Kidney glomerular epithelial cell (primary cell): ENCODE data around the gene ZNF106.
A peak's percentile ranks its signal among the peaks of the same experiment; 100 is the strongest.

ENCODE experiments used
- DNase-seq: peaks from one replicate; lab custom pipeline; 2025; lab: John Stamatoyannopoulos, UW

Gene ZNF106

DNA sequence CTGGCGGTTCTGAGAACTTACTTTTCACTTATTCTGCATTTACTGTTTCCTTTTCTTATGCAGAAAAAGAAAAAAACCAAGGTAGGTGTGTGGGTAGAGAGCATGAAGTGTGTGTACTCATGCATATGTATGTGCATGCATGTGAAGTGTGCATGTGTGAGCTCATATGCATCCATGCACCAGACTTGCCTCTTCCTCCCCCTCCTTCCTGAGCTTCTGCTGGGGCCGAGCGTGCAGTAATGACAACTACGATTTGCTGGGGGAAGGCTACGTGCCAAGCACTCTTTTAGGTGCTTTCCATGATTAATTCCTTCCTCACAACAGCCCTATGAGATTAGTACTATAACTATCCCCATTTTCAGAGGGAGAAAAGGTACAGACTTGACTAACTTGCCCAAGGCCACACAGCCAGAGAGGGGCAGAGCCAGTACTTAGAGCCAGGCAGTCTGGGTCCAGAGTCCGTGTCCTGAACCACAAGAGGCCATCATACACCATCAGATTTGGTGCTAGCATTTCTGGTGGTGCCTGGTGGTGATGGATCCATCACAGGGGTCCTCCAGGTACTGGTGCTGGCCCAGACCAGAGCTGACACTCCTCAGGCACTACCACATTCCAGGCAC lies 85.0 kb downstream of the ZNF106 start:
- DNase-seq: no peak

DNA sequence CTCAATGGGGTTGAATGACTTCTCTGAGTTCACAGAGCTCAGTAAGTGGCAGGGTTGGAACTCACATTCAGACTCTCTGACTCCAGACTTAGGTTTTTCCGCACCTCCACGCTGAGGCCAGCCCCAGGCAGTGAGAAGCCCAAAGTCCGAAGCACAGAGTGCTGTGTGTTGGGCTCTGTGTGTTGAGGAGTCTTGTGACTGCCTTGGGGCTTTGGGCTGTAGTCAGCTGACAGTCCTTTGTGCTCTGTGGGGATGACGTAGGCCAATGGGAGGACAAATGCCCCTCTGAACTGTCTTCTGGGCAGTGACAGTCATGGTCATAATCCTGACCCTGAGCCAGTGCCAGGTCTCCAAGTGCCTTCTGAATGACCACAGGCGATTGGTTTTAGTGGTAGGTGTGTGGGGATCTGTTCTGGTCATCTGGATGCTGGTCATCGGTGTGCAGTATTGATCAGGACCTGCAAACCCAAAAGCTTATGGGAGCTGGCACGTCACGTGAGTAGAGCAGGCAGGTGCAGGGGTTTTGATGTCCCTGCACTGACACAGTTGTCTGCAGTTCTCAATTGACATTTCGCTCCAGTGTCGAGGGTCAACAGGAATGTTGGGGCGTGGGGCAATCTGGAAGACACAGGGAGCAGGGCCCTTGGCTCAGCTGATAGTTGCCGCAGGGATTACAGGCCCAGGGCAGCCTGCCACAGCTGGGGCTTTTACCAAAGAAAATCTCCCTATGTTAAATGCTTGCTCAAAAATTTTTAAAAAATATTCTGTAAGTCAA lies 86.3 kb downstream of the ZNF106 start:
- no peak for DNase-seq

DNA sequence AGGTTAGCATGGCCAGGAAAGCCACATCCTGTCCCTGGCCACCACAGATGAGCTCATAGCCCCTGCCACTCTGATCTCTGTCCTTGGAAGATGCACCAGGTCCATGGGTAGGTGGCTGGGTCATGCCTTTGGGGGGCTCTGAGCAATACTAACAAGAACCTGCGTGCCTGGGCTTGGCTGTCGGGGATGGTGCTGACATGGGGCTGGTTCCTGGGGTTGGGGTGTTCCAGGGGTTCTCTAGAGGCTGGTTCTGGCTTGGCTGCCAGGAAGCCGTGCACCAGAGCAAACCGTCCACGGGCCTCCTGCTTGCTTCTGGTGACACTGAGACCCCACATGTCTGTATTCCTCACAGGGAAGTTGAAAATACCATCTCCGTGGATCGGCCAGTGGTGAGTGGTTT lies 87.6 kb downstream of the ZNF106 start:
- DNase-seq: no peak

DNA sequence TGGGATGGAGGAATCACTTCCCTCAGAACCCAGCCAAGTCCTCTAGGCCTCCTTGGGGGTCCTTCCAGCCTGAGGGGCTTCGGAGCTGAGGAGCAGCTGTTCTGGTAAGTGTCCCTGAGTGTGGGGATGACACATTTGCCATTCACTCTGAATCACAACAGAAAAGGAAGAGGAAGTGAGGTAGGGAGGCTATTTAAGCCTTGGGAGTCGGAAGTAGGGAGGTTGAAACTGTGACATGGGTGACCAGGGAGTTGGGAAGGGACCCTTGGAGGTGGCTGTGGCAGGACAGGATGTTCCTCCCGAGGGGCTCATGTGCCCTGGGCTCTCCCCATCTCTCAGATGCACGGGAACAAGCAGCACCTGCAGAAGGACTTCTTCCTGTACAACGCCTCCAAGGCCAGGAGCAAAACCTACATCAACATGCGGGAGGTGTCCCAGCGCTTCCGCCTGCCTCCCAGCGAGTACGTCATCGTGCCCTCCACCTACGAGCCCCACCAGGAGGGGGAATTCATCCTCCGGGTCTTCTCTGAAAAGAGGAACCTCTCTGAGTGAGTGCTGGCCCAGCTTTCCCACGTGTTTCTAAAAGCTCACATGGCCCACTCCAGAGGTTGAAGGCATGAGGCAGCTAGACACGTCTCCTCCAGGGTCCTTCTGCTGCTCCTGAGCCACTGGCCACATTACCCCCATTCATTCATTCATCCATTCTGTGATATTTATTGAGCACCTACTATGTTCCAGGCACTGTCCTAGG lies 88.3 kb downstream of the ZNF106 start:
- no peak for DNase-seq

DNA sequence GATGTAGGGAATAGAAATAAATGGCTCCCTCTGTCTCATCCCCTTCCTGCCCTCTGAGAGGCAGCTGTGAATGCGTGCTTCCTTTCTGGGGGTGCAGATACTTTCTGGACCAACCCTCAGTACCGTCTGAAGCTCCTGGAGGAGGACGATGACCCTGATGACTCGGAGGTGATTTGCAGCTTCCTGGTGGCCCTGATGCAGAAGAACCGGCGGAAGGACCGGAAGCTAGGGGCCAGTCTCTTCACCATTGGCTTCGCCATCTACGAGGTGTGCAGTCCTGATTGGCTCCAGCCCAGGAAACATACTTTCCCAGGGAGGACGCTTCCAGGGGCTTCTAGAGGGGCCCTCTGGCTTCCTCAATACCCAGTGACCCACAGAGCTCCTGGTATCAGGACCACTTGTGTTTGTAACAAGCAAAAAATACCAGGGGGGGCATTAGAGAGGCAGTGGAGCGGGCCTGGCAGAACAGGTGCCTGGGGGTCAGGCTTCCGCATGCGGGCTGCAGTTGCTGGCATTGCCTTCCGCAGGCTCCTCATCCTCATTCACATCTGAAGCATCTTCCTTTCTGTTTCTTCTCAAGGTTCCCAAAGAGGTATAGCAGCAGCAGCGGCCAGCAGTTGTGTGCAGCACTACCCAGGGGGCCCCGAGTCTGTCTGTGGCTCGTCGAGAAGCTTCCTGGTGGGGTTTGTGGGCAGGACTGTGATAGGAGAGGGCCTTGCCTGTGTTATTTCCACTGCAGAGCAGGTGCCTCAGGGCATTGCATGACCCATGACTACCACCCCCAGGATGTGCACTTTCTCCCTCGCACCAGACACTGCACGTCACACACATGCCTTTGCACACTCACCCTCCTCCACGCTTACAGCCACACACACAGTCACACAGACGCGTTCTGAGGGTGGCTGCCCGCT lies 89.1 kb downstream of the ZNF106 start:
- no peak for DNase-seq

DNA sequence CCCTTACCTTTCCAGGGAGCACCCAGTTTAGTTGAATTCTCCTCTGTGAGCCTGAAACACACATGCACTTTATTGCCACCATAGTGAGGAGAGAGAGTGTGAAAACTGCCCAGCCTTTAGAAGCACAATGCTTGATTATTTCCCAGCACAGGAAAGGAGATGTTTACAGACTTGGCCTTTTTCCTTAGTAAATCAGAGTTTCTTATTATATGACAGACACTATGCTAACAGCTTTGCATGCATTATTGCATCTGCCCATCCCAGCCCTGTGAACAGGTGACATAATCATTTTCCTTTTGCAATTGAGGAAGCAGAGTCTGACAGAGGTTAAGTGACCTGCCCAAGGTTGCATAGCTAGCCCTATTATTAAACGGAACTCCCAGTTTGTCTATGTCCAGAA lies 95.1 kb downstream of the ZNF106 start:
- DNase-seq: no peak

DNA sequence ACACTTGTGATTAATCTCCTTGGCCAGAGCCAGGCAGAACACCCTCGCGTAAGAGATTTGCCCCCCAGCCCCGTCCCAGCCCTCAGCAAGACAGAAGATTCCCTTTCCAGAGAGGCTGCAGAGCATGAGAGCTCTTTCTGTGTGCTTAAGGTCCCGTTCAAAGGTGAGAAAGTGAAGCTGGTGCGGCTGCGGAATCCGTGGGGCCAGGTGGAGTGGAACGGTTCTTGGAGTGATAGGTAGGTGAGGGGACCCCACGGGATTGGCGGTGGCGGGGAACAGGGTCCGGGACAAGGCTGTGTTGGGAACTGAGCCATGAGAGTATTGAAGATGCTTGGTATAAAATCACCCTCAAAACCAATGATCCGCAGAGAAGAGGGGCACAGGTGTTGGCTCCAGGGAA lies 96.8 kb downstream of the ZNF106 start:
- DNase-seq: no peak

DNA sequence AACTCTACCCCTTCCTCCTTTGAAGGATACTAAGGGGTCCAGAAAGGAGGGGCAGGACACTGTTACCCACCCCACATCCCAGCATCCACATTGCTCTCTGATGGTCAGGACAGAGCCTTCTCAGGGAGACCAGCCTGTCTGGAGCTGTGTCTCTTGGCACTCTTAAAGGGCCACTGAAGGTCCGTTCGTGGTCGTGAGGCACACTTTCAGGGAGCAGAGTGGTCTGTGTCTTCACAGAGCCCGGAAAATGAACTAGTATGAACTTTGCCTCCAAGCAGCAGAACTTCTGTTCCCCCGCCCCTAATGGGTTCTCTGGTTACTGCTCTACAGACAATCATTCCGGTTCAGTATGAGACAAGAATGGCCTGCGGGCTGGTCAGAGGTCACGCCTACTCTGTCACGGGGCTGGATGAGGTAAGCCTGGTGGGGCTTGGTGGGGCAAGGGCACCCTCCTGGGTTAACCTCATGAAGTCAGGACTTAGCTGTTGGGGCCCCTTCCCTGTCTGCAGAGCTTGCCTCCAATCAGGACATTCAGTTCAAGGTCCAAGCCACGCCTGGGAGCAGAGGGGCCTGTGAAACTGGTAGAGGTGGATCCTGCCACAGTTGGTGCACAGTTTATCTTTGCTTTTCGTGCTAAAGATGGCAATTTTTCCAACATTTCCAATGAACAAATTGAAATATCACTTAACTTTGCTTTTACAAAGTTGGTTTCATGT lies 98.5 kb downstream of the ZNF106 start:
- DNase-seq: no peak

DNA sequence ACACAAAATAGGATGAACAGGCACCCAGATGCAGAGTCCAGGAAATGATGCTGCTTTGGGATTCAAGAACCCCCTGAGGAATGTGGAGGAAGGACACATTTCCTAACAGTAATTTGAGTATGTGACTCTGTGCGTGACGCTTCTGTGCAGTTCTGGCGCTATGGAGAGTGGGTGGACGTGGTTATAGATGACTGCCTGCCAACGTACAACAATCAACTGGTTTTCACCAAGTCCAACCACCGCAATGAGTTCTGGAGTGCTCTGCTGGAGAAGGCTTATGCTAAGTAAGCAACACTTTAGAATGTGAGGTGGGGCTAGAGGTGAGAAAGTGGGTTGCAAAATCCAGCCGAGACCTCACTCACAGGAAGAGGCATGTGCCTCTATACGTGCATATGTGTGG lies 103.3 kb downstream of the ZNF106 start:
- no peak for DNase-seq

DNA sequence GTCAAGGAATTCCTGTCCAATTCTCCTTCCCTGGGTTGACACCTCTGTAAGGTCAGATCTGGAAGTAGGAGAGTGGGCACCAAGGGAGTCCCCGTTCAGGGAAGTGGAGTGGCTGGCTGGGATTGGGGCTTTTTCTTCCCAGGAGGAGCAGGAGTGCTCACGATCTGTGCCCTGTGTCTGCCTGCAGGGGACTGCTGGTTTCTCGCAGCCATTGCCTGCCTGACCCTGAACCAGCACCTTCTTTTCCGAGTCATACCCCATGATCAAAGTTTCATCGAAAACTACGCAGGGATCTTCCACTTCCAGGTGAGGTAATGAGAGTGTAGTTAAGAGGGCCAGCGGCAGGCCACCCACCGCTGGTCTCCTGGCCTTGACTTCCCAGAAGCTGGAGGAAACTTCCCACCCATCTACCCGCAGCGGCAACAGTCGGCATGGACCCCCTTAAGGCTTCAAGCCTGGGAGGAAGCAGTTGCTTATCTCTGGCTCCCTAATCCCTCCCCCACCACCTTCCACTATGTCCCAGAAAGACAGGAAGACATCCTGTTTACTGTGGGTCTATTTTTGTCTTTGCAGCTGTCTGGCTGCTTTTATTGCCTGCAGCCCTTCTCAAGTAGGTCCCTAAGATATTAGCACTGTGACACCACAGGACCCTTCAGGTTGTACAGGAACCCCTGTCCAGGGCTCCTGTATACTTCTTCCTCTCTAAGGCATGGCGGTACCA lies 104.8 kb downstream of the ZNF106 start:
- no peak for DNase-seq

DNA sequence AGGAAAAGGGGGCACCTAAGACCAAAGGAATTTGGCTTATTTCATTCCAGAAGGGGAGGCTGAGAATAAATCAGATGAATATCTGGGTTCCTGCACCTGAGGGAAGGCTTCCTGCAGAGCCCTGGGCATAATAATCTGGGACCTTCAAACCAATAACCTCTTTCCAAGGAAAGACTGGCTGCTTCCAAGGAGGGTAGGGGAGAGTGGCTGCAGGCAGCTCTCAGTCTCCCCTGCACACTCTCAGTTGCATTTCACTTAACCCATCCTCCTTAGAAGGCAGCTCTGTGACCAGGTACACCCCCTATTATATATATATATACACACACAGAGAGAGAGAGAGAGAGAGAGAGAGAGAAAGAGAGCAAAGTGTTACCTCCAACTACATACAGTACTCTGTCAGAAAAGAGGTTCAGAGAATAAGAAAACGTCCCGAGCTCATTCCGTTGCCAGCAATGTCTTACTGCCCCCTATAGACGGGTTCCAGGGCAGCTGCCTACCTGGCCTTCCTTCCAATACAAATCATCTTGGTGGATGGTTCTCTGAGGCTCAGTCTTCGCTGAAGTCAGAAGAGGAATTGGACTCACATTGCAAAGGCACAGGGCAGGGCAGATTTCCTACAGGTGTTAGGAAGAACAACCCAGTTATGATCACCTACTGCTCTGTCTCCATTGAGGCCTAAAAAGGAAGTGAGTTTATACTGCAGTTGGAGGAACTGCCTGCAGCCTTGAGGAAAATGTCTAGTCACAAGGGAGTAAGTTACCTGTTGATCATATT lies 105.5 kb downstream of the ZNF106 start:
- peak; percentile 36 for DNase-seq

DNA sequence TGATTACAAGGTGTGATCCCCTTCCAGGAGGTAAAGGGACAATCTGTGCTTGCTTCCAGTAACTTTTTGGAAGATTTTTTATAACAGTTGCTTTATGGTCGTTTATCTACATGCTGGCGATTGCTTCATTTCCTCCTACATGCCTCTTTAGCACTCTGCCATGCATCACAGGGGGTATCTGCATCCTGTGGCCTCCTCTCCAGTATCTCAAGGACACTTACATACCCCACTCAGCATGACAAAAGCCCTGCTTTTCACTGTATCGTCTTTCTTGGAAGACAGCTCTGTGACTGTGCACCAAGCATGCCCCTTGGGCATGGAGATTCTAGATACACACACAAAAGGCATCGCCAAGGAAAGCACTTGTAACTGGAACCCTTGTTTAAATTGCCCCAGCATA lies 106.3 kb downstream of the ZNF106 start:
- no peak for DNase-seq

DNA sequence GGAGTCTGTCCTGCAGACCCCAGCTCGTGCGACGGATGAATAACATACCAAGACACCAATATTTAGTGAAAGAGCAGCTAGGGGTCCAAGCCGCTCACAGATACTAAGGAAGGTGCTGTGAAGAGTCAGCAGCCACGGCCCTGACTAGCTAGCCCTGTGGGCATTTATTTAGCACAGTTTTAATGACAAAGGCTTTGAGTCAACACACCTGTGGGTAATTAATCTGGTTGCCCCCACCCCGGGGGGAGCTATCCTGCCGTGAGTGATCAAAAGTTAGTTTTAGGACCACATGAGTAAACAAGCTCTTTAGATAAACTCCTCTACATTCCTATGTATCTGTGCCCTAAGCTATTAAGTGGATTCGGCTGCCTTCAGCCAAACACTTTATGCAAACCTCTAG lies 112.9 kb downstream of the ZNF106 start:
- no peak for DNase-seq

DNA sequence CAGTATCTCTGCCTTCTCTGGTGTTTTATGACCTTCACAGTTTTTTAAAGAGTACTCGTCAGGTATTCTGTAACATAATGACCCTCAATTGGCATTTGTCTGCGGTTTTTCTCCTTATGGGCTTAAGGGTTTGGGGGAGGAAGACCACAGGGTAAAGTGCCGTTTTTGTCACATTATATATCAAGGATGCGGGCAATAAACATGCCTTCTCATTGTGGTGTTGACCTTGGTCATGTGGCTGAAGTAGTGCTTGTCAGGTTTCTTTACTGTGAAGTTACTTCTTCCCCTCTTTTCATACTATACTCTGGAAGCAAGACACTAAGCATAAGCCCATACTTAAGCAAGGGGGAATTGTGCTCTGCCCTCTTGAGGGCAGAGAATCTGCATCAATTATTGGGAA lies 115.0 kb downstream of the ZNF106 start:
- no peak for DNase-seq

DNA sequence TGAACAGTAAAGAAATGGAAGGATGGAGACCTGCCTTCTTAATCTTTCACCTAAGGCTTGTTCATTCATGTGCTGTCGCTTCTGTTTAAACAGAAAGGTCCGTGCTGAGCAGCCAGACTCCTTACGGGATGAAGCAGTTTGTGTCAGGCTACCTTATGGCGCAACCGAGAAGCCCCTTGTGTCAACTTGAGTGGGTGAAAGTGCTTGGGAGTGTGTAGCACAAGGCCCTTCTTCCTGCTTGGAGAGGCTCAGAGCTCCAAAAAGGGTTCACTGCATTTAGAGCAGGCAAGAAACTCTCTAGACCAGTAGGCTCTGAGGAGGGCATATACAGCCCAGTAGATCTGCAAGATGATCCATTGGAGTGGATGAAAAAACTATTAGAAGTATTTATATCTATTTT lies 115.7 kb downstream of the ZNF106 start:
- DNase-seq: no peak

DNA sequence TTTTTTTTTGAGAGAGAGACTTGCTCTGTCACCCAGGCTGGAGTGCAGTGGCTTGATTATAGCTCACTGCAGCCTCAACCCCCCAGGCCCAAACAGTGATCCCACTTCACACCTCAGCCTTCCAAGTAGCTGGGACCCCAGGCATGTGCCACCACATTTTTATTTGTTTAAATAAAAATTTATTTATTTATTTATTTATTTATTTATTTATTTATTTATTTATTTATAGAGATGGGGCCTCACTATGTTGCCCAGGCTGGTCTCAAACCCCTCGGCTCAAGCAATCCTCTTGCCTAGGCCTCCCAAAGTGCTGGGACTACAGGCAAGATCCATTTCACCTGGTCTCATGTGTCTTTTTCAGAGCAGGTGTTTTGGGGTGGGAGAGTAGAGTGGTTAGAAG lies 116.1 kb downstream of the ZNF106 start:
- no peak for DNase-seq

DNA sequence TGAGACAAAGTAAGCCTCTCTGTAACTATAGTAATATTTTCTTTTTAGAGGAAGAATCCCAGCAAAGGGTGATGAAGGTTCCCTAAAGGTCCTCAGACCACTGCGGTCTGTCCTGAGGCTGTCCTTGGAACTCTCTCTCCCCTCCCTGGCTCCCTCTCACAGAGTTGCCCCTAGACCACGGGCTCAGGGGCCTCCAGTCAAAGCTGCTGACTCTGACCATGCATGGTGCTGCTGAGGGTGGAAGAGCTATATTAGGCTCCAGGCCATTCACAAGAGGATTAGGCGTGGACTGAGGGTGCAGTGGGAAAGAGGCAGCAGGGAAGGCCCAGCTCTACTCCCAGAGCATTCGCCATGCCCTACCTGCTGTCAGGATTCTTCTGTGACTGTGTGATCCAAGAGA lies 117.0 kb downstream of the ZNF106 start:
- no peak for DNase-seq

DNA sequence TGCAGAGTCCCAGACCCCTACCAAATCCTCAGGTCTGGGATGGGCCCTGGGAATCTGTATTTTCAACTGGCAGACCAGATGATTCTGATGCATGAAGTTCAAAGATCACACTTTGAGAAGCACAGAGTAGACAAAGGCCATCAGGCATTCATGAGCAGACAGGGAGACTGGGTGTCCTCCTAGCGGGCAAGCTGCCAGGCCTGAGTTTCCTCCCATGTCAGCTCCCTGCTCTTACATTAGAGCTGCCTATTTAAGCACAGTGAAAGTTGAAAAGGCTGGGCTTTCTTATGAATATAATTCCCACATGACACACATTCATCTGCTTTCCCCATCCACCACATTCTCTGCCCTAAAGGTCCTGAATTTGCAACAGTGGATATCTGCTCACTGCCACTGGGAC lies 117.7 kb downstream of the ZNF106 start:
- DNase-seq: no peak

DNA sequence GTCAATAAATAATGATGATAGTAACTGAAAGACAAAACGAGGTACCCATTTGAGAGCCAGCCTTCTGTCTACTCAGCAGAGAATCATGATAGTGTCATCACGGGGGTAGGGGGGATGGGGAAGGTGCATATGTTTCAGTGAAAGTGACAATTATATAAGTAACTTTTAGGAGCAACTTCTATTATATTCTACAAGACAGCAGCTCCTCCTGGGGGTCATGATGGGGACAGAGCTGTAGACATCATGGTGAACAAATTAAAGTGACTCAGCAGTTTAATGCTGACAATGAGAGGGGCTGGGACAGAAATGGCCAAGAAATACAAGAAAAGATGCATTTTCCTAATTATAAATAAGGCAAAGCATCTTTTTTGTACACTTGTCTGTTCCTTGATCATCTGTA lies 119.8 kb downstream of the ZNF106 start:
- DNase-seq: no peak

DNA sequence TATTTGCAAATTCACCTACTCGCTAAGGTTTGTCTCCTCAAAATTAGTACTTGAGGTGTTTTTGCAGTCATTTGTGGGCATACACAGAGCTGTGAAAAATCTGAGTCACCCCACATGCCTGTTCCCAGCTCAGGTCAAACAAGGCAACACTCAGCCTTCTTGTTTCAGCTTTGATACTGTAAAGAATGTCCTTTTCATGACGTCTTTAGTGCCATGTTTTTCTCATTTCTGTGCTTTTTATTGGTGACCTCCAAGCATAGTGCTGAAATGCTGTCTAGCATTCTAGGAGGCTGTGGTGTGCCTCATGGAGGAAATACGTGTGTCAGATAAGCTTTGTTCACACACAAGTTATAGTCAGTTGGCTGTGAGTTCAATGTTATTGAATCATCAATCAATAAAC lies 122.8 kb downstream of the ZNF106 start:
- DNase-seq: no peak
